GM18511 (cell line): ENCODE measurements around the gene SLC48A1.

Experiments
- ATAC-seq: cut with Tn5 transposase; IDR thresholded peaks from one replicate; pipeline ENCODE4 v1.9.1; 2021; ENCODE audit warnings: mild to moderate bottlenecking, moderate library complexity; ENCODE audit not compliant: unreplicated experiment

The SLC48A1 gene

GRCh38 chr12:47757364-47757839 is 15.6 kb upstream of the SLC48A1 start:
- no peak for ATAC-seq

- ATAC-seq: no peak
Observed at GRCh38 chr12:47757840-47758583, 15.0 kb upstream of the SLC48A1 start.

- ATAC-seq: no peak
Observed at GRCh38 chr12:47758584-47758833, 14.5 kb upstream of the SLC48A1 start.

- peak; percentile 53 for ATAC-seq
Observed at GRCh38 chr12:47758834-47759690, 14.0 kb upstream of the SLC48A1 start, which contains the start of gene RAPGEF3. Gene RAPGEF3, minus strand, starts transcription at chr12:47758880. Its CDS starts 324 bp downstream, at chr12:47758556.

- ATAC-seq: no peak
Observed at GRCh38 chr12:47762850-47763465, 10.1 kb upstream of the SLC48A1 start.

- ATAC-seq: no peak
Observed at GRCh38 chr12:47763481-47764346, 9.3 kb upstream of the SLC48A1 start.

GRCh38 chr12:47766502-47767215 is 6.4 kb upstream of the SLC48A1 start:
- no peak for ATAC-seq

GRCh38 chr12:47767216-47767724 is 5.8 kb upstream of the SLC48A1 start:
- ATAC-seq: no peak

- no peak for ATAC-seq
Observed at GRCh38 chr12:47768323-47768811, 4.7 kb upstream of the SLC48A1 start.

- no peak for ATAC-seq
Observed at GRCh38 chr12:47769234-47770085, 3.6 kb upstream of the SLC48A1 start.

GRCh38 chr12:47770086-47770726 is 2.8 kb upstream of the SLC48A1 start:
- no peak for ATAC-seq

GRCh38 chr12:47771304-47771703 is 1.7 kb upstream of the SLC48A1 start:
- ATAC-seq: no peak

- no peak for ATAC-seq
Observed at GRCh38 chr12:47772094-47772660, 861 bp upstream of the SLC48A1 start.

GRCh38 chr12:47772738-47773061 is 338 bp upstream of the SLC48A1 start:
- no peak for ATAC-seq

- ATAC-seq: no peak
Observed at GRCh38 chr12:47773858-47774580, 981 bp downstream of the SLC48A1 start.

- no peak for ATAC-seq
Observed at GRCh38 chr12:47774663-47775062, 1.6 kb downstream of the SLC48A1 start.

GRCh38 chr12:47775100-47775911 is 2.3 kb downstream of the SLC48A1 start:
- ATAC-seq: no peak
